HG03108 (cell line): ENCODE measurements around the gene DRD4.

ENCODE experiments used
- ATAC-seq: cut with Tn5 transposase; IDR thresholded peaks from one replicate; pipeline ENCODE4 v1.9.1; 2021; ENCODE audit warnings: moderate library complexity; ENCODE audit not compliant: unreplicated experiment

The DRD4 gene

GRCh38 chr11:620935-621814 is 15.9 kb upstream of the DRD4 start:
- ATAC-seq, result no peak

- no peak for ATAC-seq
Observed at GRCh38 chr11:621838-622237, 15.2 kb upstream of the DRD4 start.

- ATAC-seq, result no peak
Observed at GRCh38 chr11:623349-623869, 13.7 kb upstream of the DRD4 start.

- no peak for ATAC-seq
Observed at GRCh38 chr11:623999-624704, 12.9 kb upstream of the DRD4 start.

- no peak for ATAC-seq
Observed at GRCh38 chr11:624705-625635, 12.1 kb upstream of the DRD4 start, which contains the start of gene CDHR5. Gene CDHR5 (minus strand): TSS chr11:624955. CDS start chr11:624902, 53 bp downstream.

GRCh38 chr11:625636-626268 is 11.3 kb upstream of the DRD4 start:
- ATAC-seq, result no peak

GRCh38 chr11:626475-627307 is 10.4 kb upstream of the DRD4 start, which contains the start of gene SCT:
Gene SCT (minus strand): TSS chr11:627181. CDS start chr11:627143, 38 bp downstream.
- no peak for ATAC-seq

- ATAC-seq, result no peak
Observed at GRCh38 chr11:627308-627576, 9.8 kb upstream of the DRD4 start.

- no peak for ATAC-seq
Observed at GRCh38 chr11:628056-628455, 9.0 kb upstream of the DRD4 start.

- no peak for ATAC-seq
Observed at GRCh38 chr11:629237-629583, 7.9 kb upstream of the DRD4 start.

GRCh38 chr11:630871-631270 is 6.2 kb upstream of the DRD4 start:
- no peak for ATAC-seq

GRCh38 chr11:635945-636510 is 1.0 kb upstream of the DRD4 start:
- no peak for ATAC-seq

GRCh38 chr11:637333-637592 is 194 bp downstream of the DRD4 start:
- no peak for ATAC-seq

GRCh38 chr11:637593-638521 is 788 bp downstream of the DRD4 start:
- ATAC-seq, result no peak

- ATAC-seq, result no peak
Observed at GRCh38 chr11:638631-639331, 1.7 kb downstream of the DRD4 start.

GRCh38 chr11:639332-639955 is 2.4 kb downstream of the DRD4 start:
- ATAC-seq, result no peak

- no peak for ATAC-seq
Observed at GRCh38 chr11:640021-640706, 3.1 kb downstream of the DRD4 start.
